IMR-90 (cell line): ENCODE measurements around the gene NBPF12. TPM values are rescaled to one million over a fixed set of nuclear protein-coding genes. Genes with fewer than 3 reads are reported as not detected.
"Not testable (repeated sequence)": the region's sequence is repeated elsewhere in the genome, so short reads cannot be mapped to it uniquely, and the experiment has no call there.

Experiments used
- ATAC-seq: fragments of 200-7000 bp; cut with Tn5 transposase; 2 replicates; pipeline ENCODE4 v1.9.1; 2020; ENCODE audit warnings: low read depth, mild to moderate bottlenecking, moderate library complexity
- BruUV-seq: library from RNA; stranded (reverse); fragments of 400-500 nt; replicated peaks from 2 replicates; lab custom pipeline; 2021; lab: Mats Ljungman, UMichigan
- CTCF ChIA-PET: fragments of 300-600 bp; formaldehyde crosslinking; extraction: SDS; loops from one replicate; lab custom pipeline; 2021; ENCODE audit warnings: antibody characterized with exemption; lab: Yijun Ruan, JAX
- POLR2A ChIA-PET: fragments of 300-600 bp; sonication (Branson Sonifier 250); formaldehyde crosslinking; loops from one replicate; lab custom pipeline; 2022; ENCODE audit warnings: antibody characterized with exemption; ENCODE audit not compliant: unreplicated experiment; lab: Charles Lee
- DNase-seq: peaks from one replicate; pipeline ENCODE4 v3.0.0; 2013
- H2AFZ ChIP-seq: replicated peaks from 2 replicates; pipeline ENCODE3; 2013; ENCODE audit warnings: low read length, mild to moderate bottlenecking; ENCODE audit not compliant: poor library complexity
- H2AK5ac ChIP-seq: 2 replicates; pipeline ENCODE4 v1.6.1; 2013; ENCODE audit warnings: low read depth, low read length, inconsistent platforms
- H2AK9ac ChIP-seq: replicated peaks from 2 replicates; pipeline ENCODE3; 2013; ENCODE audit warnings: mild to moderate bottlenecking, low read depth, low read length, moderate library complexity; ENCODE audit not compliant: poor library complexity
- H2BK120ac ChIP-seq: 2 replicates; pipeline ENCODE4 v1.6.1; 2013; ENCODE audit warnings: low read depth, low read length, inconsistent platforms
- H2BK15ac ChIP-seq: 3 replicates; pipeline ENCODE4 v1.6.1; 2013; ENCODE audit warnings: low read depth, low read length, inconsistent platforms
- H2BK20ac ChIP-seq: 2 replicates; pipeline ENCODE4 v1.6.1; 2013; ENCODE audit warnings: low read depth, mild to moderate bottlenecking, inconsistent platforms, low read length, moderate library complexity
- H2BK5ac ChIP-seq: 2 replicates; pipeline ENCODE4 v1.6.1; 2013; ENCODE audit warnings: mild to moderate bottlenecking, low read depth, low read length, inconsistent platforms; ENCODE audit not compliant: poor library complexity, severe bottlenecking
- H3K14ac ChIP-seq: replicated peaks from 2 replicates; pipeline ENCODE4 v1.6.1; 2013; ENCODE audit warnings: low read depth, low read length, inconsistent platforms
- H3K18ac ChIP-seq: 2 replicates; pipeline ENCODE4 v1.6.1; 2013; ENCODE audit warnings: low read depth, low read length, control low read depth
- H3K23ac ChIP-seq: 2 replicates; pipeline ENCODE4 v1.6.1; 2013; ENCODE audit warnings: low read depth, low read length, inconsistent platforms
- H3K27ac ChIP-seq: 2 replicates; pipeline ENCODE4 v1.5.1; 2013; ENCODE audit warnings: mild to moderate bottlenecking, control low read depth, low read length; ENCODE audit not compliant: insufficient read depth
- H3K27me3 ChIP-seq: 2 replicates; pipeline ENCODE4 v1.6.1; 2013; ENCODE audit warnings: low read length; ENCODE audit not compliant: control insufficient read depth, insufficient read depth
- H3K36me3 ChIP-seq: 2 replicates; pipeline ENCODE4 v1.6.1; 2013; ENCODE audit warnings: low read length, mixed read lengths; ENCODE audit not compliant: control insufficient read depth, insufficient read depth
- H3K4ac ChIP-seq: 2 replicates; pipeline ENCODE4 v1.6.1; 2013; ENCODE audit warnings: low read depth, low read length, inconsistent platforms
- H3K4me1 ChIP-seq: 2 replicates; pipeline ENCODE4 v1.6.1; 2013; ENCODE audit warnings: low read length, mixed read lengths; ENCODE audit not compliant: control insufficient read depth, insufficient read depth
- H3K4me2 ChIP-seq: 2 replicates; pipeline ENCODE4 v1.6.1; 2013; ENCODE audit warnings: low read depth, mild to moderate bottlenecking, control low read depth, low read length, moderate library complexity
- H3K4me3 ChIP-seq: 2 replicates; pipeline ENCODE4 v1.5.1; 2013; ENCODE audit warnings: low read depth, mild to moderate bottlenecking, control low read depth, low read length, moderate library complexity; ENCODE audit not compliant: insufficient read depth
- H3K56ac ChIP-seq: 2 replicates; pipeline ENCODE4 v1.6.1; 2013; ENCODE audit warnings: low read length, inconsistent platforms; ENCODE audit not compliant: insufficient read depth; ENCODE audit errors: extremely low read depth
- H3K79me1 ChIP-seq, 2 experiments: 2 replicates each; pipeline ENCODE4 v1.6.1; 2013; ENCODE audit warnings: low read length in 2 of 2, inconsistent platforms in 1 of 2, low read depth in 1 of 2
- H3K9ac ChIP-seq: 2 replicates; pipeline ENCODE4 v1.6.1; 2013; ENCODE audit warnings: low read depth, low read length, control low read depth
- H3K9me1 ChIP-seq: 2 replicates; pipeline ENCODE4 v1.6.1; 2013; ENCODE audit warnings: low read length, inconsistent platforms; ENCODE audit not compliant: insufficient read depth
- H3K9me3 ChIP-seq: 2 replicates; pipeline ENCODE4 v1.6.1; 2013; ENCODE audit warnings: low read length; ENCODE audit not compliant: control insufficient read depth, insufficient read depth
- H4K20me1 ChIP-seq: 2 replicates; pipeline ENCODE4 v1.6.1; 2013; ENCODE audit warnings: low read length, inconsistent platforms; ENCODE audit not compliant: insufficient read depth
- H4K5ac ChIP-seq: 2 replicates; pipeline ENCODE4 v1.6.1; 2013; ENCODE audit warnings: mild to moderate bottlenecking, low read depth, low read length, control low read depth
- H4K8ac ChIP-seq, 2 experiments: 2 replicates each; pipeline ENCODE4 v1.6.1; 2013; ENCODE audit warnings: low read depth in 2 of 2, low read length in 2 of 2, control low read depth in 1 of 2, inconsistent platforms in 1 of 2
- H4K91ac ChIP-seq: 2 replicates; pipeline ENCODE4 v1.6.1; 2013; ENCODE audit warnings: low read depth, low read length, inconsistent platforms; ENCODE audit not compliant: insufficient read depth
- WGBS, 2 experiments: methylation state at CpG; one replicate each; pipeline versions ENCODE4 v1.1.5 to v1.1.7; 2013; ENCODE audit warnings: missing lambda C conversion rate in 2 of 2; ENCODE audit not compliant: insufficient read length in 1 of 2; ENCODE audit errors: extremely low coverage in 2 of 2; 5-methylcytosine and 5-hydroxymethylcytosine counted together
- dilution Hi-C: fragments of 300-500 bp; cut with HindIII; formaldehyde crosslinking; loops from one replicate; pipeline ENCODE4 v1.14.3; 2018; ENCODE audit warnings: low sequenced_read_pairs; ENCODE audit not compliant: unreplicated experiment
- in situ Hi-C: fragments of 300-500 bp; cut with MboI; formaldehyde crosslinking; loops from 3 replicates; pipeline ENCODE4 v1.14.3; 2019; ENCODE audit warnings: low sequenced_read_pairs, inconsistent platforms, mixed read lengths
- intact Hi-C: fragments of 100-400 bp; cut with micrococcal nuclease; formaldehyde crosslinking; loops from 2 replicates; pipeline ENCODE4 v1.10.0; 2022
- polyA plus RNA-seq, 3 experiments: library from polyadenylated mRNA; depleted of rRNA; stranded (reverse); fragments of >200 nt; gene quantifications; 2 replicates each; pipeline ENCODE4 v1.2.3, GENCODE V29; 2012; ENCODE audit warnings: low replicate concordance in 1 of 3
- total RNA-seq: library from RNA; depleted of rRNA; stranded (reverse); fragments of >200 nt; gene quantifications from 2 replicates; pipeline ENCODE4 v1.2.3, GENCODE V29; 2012

The NBPF12 gene
- total and polyA plus RNA-seq, 2 of the 4 experiments (the other 2 are of a cell fraction) = 4.5 to 4.8 TPM

GRCh38 chr1:146987502-146987901 lies 49.4 kb downstream of the NBPF12 start:
- H3K36me3 ChIP-seq, H2AK5ac ChIP-seq, intact Hi-C loops, H2BK15ac ChIP-seq, H2AK9ac ChIP-seq, H3K27ac ChIP-seq, H4K5ac ChIP-seq, H3K9me1 ChIP-seq, POLR2A ChIA-PET, H2BK120ac ChIP-seq, H3K9me3 ChIP-seq, CTCF ChIA-PET, H4K20me1 ChIP-seq, H4K8ac ChIP-seq, H3K9ac ChIP-seq, H2BK20ac ChIP-seq, H3K18ac ChIP-seq, H3K56ac ChIP-seq, dilution Hi-C loops, H3K23ac ChIP-seq, H3K79me1 ChIP-seq, H3K4me2 ChIP-seq, H3K4me3 ChIP-seq, H3K4me1 ChIP-seq, H3K4ac ChIP-seq, H3K14ac ChIP-seq, DNase-seq, H3K27me3 ChIP-seq, H4K91ac ChIP-seq, ATAC-seq, H2AFZ ChIP-seq, in situ Hi-C loops, BruUV-seq: not testable (repeated sequence)
- peak overlapping the region; percentile 82 for H2BK5ac ChIP-seq
- WGBS, 2 experiments = no CpG with 5 or more reads among the region's 2 CpGs

- BruUV-seq = TSS peak; percentile 64
- H3K56ac ChIP-seq, H3K4me3 ChIP-seq, H3K79me1 ChIP-seq, H4K20me1 ChIP-seq, DNase-seq, CTCF ChIA-PET, H3K4ac ChIP-seq, H2BK5ac ChIP-seq, H4K91ac ChIP-seq, H3K9me3 ChIP-seq, H3K4me1 ChIP-seq, H3K14ac ChIP-seq, H2AK5ac ChIP-seq, H3K18ac ChIP-seq, H2BK15ac ChIP-seq, H3K27ac ChIP-seq, H3K23ac ChIP-seq, dilution Hi-C loops, H2BK20ac ChIP-seq, H3K9me1 ChIP-seq, POLR2A ChIA-PET, H3K9ac ChIP-seq, in situ Hi-C loops, intact Hi-C loops, H2BK120ac ChIP-seq, H2AFZ ChIP-seq, H3K36me3 ChIP-seq, H3K27me3 ChIP-seq, ATAC-seq, H3K4me2 ChIP-seq, H4K5ac ChIP-seq, H2AK9ac ChIP-seq, H4K8ac ChIP-seq: not testable (repeated sequence)
- WGBS, 2 experiments = 90% methylated on average over 1 of the region's 3 CpGs; no CpG with 5 or more reads in 1 of the 2 experiments
These were observed 51.3 kb downstream of the NBPF12 start for GRCh38 chr1:146989455-146989854.
